H1 (cell line): Measurements from ENCODE around the gene PTCHD1. TPM values are rescaled to one million over a fixed set of nuclear protein-coding genes. Genes with fewer than 3 reads are reported as not detected.

Source experiments
- CBX8 ChIP-seq: fragments of 300-800, 300-1000 bp; sonication (generic); IDR thresholded peaks from 2 replicates; pipeline ENCODE4 v1.7.1; 2016; ENCODE audit warnings: low read depth, low read length, borderline replicate concordance
- JUN ChIP-seq: IDR thresholded peaks from 2 replicates; pipeline ENCODE4 v1.6.1; 2011; ENCODE audit warnings: low read depth, mild to moderate bottlenecking, improper control_type of control experiment, low read length
- NANOG ChIP-seq: IDR thresholded peaks from 2 replicates; pipeline ENCODE4 v1.6.1; 2011; ENCODE audit warnings: low read length, low read depth, mild to moderate bottlenecking, inconsistent platforms; ENCODE audit not compliant: insufficient read depth, poor library complexity, severe bottlenecking
- PHF8 ChIP-seq: fragments of 200-600 bp; sonication (generic); conservative IDR thresholded peaks from 2 replicates; pipeline ENCODE4 v1.7.1; 2012; ENCODE audit warnings: low read depth, mild to moderate bottlenecking, inconsistent platforms, low read length, moderate library complexity
- SP4 ChIP-seq: IDR thresholded peaks from 2 replicates; pipeline ENCODE4 v1.6.1; 2012; ENCODE audit warnings: low read length, inconsistent platforms
- SUZ12 ChIP-seq: fragments of 200-600 bp; sonication (generic); IDR thresholded peaks from 2 replicates; pipeline ENCODE4 v1.6.1; 2012; ENCODE audit warnings: mild to moderate bottlenecking, inconsistent platforms, low read length, moderate library complexity, mixed read lengths
- TEAD4 ChIP-seq: IDR thresholded peaks from 2 replicates; pipeline ENCODE4 v1.6.1; 2012; ENCODE audit warnings: low read depth, low read length, inconsistent platforms, mixed read lengths
- polyA plus RNA-seq, 7 experiments: library from polyadenylated mRNA; depleted of rRNA in 3 of 7; stranded (reverse) in 5 of 7; unstranded in 2 of 7; fragments of >200 nt in 5 of 7; fragments of 200-250 nt in 2 of 7; gene quantifications; 1 replicate in 5 of 7; 2 replicates in 1 of 7; 4 replicates in 1 of 7; pipeline versions ENCODE4 v1.2.1 to v1.2.3, GENCODE V29; 2011 to 2013; ENCODE audit warnings: missing spikeins in 2 of 7, mixed read lengths in 2 of 7
- total RNA-seq: library from RNA; stranded (reverse); fragmentation: NEBNext Ultra II Directional; extraction: Animal tissue kit (Norgen Biotek cat#: 25700); gene quantifications from 2 replicates; pipeline ENCODE4 v1.2.1, GENCODE V29; 2021
- TF ChIP-seq, protein P1 (sequence below): fragments of 300-600 bp; sonication (generic); IDR thresholded peaks from 2 replicates; pipeline ENCODE4 v1.7.1; 2012; ENCODE audit warnings: low read length, moderate library complexity, mild to moderate bottlenecking, inconsistent platforms; ENCODE audit not compliant: insufficient replicate concordance

PTCHD1 gene
- total and polyA plus RNA-seq, 2 of the 8 experiments (the other 6 are each of a cell fraction or from before 2014, with no cell fraction given), result 0.53 to 2.4 TPM

- TF ChIP-seq, protein P1, sequence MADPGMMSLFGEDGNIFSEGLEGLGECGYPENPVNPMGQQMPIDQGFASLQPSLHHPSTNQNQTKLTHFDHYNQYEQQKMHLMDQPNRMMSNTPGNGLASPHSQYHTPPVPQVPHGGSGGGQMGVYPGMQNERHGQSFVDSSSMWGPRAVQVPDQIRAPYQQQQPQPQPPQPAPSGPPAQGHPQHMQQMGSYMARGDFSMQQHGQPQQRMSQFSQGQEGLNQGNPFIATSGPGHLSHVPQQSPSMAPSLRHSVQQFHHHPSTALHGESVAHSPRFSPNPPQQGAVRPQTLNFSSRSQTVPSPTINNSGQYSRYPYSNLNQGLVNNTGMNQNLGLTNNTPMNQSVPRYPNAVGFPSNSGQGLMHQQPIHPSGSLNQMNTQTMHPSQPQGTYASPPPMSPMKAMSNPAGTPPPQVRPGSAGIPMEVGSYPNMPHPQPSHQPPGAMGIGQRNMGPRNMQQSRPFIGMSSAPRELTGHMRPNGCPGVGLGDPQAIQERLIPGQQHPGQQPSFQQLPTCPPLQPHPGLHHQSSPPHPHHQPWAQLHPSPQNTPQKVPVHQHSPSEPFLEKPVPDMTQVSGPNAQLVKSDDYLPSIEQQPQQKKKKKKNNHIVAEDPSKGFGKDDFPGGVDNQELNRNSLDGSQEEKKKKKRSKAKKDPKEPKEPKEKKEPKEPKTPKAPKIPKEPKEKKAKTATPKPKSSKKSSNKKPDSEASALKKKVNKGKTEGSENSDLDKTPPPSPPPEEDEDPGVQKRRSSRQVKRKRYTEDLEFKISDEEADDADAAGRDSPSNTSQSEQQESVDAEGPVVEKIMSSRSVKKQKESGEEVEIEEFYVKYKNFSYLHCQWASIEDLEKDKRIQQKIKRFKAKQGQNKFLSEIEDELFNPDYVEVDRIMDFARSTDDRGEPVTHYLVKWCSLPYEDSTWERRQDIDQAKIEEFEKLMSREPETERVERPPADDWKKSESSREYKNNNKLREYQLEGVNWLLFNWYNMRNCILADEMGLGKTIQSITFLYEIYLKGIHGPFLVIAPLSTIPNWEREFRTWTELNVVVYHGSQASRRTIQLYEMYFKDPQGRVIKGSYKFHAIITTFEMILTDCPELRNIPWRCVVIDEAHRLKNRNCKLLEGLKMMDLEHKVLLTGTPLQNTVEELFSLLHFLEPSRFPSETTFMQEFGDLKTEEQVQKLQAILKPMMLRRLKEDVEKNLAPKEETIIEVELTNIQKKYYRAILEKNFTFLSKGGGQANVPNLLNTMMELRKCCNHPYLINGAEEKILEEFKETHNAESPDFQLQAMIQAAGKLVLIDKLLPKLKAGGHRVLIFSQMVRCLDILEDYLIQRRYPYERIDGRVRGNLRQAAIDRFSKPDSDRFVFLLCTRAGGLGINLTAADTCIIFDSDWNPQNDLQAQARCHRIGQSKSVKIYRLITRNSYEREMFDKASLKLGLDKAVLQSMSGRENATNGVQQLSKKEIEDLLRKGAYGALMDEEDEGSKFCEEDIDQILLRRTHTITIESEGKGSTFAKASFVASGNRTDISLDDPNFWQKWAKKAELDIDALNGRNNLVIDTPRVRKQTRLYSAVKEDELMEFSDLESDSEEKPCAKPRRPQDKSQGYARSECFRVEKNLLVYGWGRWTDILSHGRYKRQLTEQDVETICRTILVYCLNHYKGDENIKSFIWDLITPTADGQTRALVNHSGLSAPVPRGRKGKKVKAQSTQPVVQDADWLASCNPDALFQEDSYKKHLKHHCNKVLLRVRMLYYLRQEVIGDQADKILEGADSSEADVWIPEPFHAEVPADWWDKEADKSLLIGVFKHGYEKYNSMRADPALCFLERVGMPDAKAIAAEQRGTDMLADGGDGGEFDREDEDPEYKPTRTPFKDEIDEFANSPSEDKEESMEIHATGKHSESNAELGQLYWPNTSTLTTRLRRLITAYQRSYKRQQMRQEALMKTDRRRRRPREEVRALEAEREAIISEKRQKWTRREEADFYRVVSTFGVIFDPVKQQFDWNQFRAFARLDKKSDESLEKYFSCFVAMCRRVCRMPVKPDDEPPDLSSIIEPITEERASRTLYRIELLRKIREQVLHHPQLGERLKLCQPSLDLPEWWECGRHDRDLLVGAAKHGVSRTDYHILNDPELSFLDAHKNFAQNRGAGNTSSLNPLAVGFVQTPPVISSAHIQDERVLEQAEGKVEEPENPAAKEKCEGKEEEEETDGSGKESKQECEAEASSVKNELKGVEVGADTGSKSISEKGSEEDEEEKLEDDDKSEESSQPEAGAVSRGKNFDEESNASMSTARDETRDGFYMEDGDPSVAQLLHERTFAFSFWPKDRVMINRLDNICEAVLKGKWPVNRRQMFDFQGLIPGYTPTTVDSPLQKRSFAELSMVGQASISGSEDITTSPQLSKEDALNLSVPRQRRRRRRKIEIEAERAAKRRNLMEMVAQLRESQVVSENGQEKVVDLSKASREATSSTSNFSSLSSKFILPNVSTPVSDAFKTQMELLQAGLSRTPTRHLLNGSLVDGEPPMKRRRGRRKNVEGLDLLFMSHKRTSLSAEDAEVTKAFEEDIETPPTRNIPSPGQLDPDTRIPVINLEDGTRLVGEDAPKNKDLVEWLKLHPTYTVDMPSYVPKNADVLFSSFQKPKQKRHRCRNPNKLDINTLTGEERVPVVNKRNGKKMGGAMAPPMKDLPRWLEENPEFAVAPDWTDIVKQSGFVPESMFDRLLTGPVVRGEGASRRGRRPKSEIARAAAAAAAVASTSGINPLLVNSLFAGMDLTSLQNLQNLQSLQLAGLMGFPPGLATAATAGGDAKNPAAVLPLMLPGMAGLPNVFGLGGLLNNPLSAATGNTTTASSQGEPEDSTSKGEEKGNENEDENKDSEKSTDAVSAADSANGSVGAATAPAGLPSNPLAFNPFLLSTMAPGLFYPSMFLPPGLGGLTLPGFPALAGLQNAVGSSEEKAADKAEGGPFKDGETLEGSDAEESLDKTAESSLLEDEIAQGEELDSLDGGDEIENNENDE, result no peak
- TF ChIP-seq SP4, result no peak
- no peak for TF ChIP-seq TEAD4
- TF ChIP-seq NANOG, result no peak
- TF ChIP-seq JUN, result no peak
- no peak for TF ChIP-seq SUZ12
- TF ChIP-seq CBX8, result no peak
- no peak for TF ChIP-seq PHF8
Measured at GRCh38 chrX:23385242-23385641, 50.6 kb downstream of the PTCHD1 start (continued).
